ENCODE results near the gene GLT6D1.

GLT6D1 gene

DNA sequence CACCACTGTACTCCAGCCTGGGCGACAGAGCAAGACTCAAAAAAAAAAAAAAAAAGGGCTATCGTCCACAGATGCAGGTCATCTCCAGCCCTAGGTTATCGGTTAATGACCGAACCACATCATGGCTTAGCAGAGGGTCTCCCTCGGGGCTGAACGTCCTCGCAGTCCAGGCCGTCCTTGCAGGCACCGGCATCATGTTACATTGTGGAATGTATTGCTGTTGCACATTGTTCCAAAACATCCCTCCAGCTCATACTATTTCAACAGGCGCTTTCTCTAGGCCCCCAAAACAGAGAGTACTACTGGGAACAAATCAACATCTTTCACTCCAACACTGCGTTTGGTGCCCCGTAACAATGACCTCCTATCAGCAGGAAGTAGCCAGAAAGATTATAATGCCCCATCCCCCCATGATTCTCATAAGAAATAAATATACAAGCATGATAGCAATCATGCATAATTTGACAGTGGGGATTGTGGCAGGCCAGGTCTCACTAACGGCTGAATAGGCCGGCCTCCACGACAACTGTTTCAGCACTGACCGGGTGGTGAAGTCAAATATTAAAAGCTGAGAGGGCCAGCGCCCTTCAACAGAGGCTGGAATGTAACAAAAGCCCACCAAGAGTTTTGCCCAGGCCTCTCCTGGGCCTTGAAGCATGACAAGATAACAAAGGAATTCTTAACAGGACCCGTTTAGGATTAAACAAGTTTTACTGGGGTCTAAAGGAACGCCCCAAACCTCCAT, 22.6 kb upstream of the GLT6D1 start:
- TF ChIP-seq CTCF (IDR thresholded peaks at IDR 0.05; ENCODE audit: low read length, missing control alignments) = no peak
- peak; percentile 11 for DNase-seq (ENCODE audit: low read depth)
- H3K4me3 ChIP-seq (replicated peaks; ENCODE audit: low read depth, low read length) = no peak overlapping the region

DNA sequence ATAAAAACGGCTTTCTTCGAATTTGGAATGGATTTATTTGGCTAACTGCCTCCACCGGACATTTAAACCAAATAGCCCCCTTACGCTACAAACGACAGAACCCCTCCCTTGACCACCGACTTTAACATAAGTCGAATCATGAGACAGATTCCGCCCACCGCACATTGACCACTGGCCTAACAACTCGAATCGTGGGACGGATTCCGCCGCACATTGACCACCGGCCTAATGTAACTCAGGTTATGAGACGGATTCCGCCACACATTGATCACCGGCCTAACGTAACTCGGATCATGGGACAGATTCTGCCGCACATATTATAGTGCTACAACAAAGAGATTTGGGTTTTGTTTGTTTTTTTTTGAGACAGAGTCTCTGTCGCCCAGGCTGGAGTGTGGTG, 21.1 kb upstream of the GLT6D1 start:
- TF ChIP-seq CTCF (IDR thresholded peaks at IDR 0.05; ENCODE audit: low read length, missing control alignments) = no peak
- H3K4me3 ChIP-seq (replicated peaks; ENCODE audit: low read depth, low read length) = no peak overlapping the region
- no peak for DNase-seq (ENCODE audit: low read depth)

DNA sequence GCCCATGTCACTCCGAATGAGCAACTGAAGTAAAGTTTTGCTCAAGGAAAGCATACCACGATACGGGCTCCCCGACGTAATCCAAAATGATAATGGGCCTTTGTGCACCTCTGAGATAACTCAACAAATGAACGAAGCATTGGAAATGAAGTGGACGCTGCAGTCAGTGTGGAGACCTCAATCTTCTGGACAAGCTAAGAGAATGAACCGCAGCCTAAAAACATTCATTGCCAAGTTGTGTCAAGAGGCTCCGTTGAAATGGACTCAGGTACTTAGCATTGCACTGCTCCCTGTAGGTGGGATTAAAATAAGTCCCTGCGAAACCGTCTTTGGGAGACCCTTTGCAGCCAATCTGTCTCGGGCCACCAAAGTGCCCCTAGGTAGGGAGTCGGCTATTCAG, 19.9 kb upstream of the GLT6D1 start:
- TF ChIP-seq CTCF (IDR thresholded peaks at IDR 0.05; ENCODE audit: low read length, missing control alignments) = no peak
- H3K4me3 ChIP-seq (replicated peaks; ENCODE audit: low read depth, low read length) = no peak overlapping the region
- no peak for DNase-seq (ENCODE audit: low read depth)

GRCh38 chr9:135657416-135657815, 18.1 kb upstream of the GLT6D1 start:
- H3K4me3 ChIP-seq (replicated peaks; ENCODE audit: low read depth, low read length) = no peak overlapping the region
- DNase-seq (ENCODE audit: low read depth) = no peak
- no peak for TF ChIP-seq CTCF (IDR thresholded peaks at IDR 0.05; ENCODE audit: low read length, missing control alignments)

- H3K4me3 ChIP-seq (replicated peaks; ENCODE audit: low read depth, low read length) = no peak overlapping the region
- no peak for TF ChIP-seq CTCF (IDR thresholded peaks at IDR 0.05; ENCODE audit: low read length, missing control alignments)
- DNase-seq (ENCODE audit: low read depth) = no peak
Observed at GRCh38 chr9:135655317-135655716, 16.0 kb upstream of the GLT6D1 start.

DNA sequence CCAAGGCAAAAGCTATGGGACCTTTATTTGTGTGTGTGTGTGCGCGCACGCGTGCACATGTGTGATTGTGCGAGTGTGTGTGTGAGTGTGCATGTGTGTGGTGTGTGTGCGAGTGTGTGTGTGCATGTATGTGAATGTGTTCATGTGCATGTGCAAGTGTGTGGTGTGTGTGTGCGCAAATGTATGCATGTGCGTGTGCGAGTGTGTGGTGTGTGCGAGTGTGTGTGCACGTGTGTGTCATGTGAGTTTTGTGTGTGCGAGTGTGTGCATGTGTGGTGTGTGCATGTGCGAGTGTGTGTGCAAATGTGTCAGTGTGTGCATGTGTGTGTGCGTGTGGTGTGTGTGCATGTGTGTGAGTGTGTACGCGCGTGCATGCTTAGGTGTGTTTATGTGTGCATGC, 11.1 kb upstream of the GLT6D1 start:
- no peak overlapping the region for H3K4me3 ChIP-seq (replicated peaks; ENCODE audit: low read depth, low read length)
- no peak for TF ChIP-seq CTCF (IDR thresholded peaks at IDR 0.05; ENCODE audit: low read length, missing control alignments)
- DNase-seq (ENCODE audit: low read depth) = no peak

GRCh38 chr9:135649508-135649907, 10.2 kb upstream of the GLT6D1 start:
- H3K4me3 ChIP-seq (replicated peaks; ENCODE audit: low read depth, low read length) = no peak overlapping the region
- no peak for TF ChIP-seq CTCF (IDR thresholded peaks at IDR 0.05; ENCODE audit: low read length, missing control alignments)
- DNase-seq (ENCODE audit: low read depth) = no peak

Data from fibroblast of pulmonary artery (primary cell).